ENCODE results near the gene NOL3. TPM values are rescaled to one million over a fixed set of nuclear protein-coding genes. Genes with fewer than 3 reads are reported as not detected.

The NOL3 gene
- total RNA-seq, 1 experiment from 2014 or later, result 14.7 TPM

DNA sequence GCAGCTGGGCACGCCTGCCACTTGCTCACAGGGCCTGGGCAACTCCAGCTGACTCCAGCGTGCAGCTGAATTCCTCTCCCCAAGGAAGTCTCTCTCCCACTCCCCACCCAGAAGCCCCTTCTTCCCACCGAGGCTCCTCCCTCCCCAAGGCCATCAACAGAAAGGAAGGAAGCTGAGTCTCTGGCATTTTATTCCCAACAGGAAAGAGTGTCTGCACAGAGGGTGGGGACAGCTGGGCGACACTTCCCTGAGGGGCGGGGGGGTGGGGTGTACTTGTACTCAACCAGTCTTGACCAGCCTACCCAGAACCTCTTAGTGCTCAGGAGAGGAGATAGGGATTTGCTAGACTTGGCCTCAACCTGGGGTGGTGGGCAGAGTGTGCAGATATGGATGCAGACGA lies 19.7 kb downstream of the NOL3 start, which contains the start of gene EXOC3L1:
Gene EXOC3L1, minus strand, starts transcription at position 96 of the 400 bp plus-strand sequence. CDS start 460 bp downstream, outside the sequence.
- DNase-seq (ENCODE audit: low read depth), result no peak

DNA sequence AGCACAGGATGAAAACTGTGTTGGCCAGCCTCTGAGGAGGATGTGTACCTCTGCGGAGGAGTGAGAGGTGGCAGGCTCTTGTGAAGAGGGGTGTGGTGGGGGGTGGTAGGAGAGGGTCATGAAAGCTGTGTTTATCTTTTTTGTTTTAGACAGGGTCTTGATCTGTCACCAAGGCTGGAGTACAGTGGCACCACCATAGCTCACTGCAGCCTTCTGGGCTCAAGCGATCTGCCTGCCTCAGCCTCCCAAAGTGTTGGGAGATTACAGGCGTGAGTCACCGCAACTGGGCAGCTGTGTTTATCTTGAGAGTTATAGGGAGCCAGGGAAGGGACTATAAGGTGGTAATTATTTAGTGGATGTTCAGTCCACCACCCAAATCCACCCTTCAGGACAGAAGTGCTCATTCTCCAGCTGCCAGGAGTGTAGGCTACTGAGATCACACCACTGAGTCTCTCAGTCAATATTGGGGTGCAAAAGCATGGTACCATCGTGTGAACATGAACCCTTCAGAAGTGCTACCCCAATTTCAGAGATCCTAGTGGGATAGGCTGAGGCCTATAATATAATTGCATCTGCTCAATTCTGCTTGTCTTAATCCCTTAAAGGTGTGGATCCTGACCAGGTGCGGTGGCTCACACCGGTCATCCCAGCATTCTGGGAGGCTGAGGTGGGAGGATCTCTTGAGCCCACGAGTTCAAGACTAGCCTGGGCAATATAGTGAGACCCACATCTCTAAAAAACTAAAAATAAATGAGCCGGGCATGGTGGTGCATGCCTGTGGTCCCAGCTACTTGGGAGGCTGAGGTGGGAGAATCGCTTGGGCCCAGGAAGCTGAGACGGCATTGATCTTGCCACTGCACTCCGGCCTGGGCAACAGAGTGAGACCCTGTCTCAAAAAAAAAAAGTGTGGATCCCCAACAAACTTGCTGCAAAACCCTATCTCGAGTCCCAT lies 20.4 kb downstream of the NOL3 start:
- peak; percentile 39 for DNase-seq (ENCODE audit: low read depth)

DNA sequence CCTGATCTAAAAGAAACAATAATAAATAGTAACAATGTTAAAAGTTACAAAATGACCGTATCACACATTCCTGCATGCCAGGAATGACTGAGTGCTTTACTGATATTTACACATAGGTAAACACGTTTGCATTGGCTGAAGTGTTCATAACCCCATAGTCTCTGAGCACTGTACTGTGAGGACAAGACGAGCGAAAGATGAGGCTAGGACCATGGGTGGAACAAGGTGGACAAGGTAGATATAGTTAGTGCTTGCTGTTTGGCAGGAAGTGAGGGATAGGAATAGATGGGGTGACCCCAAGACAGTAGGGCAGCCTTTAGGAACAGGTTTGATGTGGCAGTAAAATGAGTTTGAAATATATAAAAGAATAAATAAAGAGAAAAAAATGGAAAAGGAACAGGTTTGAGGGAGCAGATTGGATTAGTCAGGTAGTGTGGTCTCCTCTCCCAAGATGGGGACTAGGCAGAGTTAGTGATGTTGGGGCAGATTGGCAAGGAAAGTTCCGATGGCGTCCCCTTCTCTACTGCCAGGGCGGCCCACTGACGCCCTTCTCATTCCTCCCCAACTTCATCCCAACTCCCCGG lies 21.2 kb downstream of the NOL3 start:
- no peak for DNase-seq (ENCODE audit: low read depth)

DNA sequence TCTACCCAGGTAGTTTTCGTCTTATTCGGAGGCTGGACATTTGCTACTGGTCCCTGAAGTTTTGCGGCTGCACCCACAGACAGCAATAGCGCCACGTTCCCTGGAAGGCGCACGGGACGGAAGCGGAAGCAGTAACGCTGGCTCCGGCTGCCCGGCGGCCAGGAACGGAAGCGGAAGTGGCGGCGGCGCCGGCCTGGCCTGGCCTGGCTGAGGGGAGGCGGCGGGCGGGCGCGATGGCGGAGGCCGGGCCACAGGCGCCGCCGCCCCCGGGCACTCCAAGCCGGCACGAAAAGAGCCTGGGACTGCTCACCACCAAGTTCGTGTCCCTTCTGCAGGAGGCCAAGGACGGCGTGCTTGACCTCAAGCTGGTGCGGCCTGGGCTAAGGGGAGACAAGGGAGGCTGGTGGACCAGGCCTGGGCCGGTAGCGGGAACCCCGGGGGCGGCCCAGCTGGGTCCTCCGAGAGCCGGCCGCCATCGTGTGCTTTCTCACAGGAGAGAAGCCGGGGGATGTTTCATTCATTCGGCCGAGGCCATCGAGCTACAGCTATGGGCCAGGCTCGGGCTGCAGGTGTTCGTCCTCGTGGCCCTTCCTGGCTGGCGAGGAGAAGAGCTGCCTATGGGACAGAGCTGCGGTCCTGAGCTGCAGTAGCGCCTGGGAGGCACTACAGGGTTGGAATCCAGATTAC lies 21.8 kb downstream of the NOL3 start, which contains the start of gene E2F4:
Gene E2F4, plus strand, starts transcription at position 161 of the 687 bp plus-strand sequence. Its CDS starts 73 bp downstream, at position 234.
- DNase-seq (ENCODE audit: low read depth), result peak; percentile 93

DNA sequence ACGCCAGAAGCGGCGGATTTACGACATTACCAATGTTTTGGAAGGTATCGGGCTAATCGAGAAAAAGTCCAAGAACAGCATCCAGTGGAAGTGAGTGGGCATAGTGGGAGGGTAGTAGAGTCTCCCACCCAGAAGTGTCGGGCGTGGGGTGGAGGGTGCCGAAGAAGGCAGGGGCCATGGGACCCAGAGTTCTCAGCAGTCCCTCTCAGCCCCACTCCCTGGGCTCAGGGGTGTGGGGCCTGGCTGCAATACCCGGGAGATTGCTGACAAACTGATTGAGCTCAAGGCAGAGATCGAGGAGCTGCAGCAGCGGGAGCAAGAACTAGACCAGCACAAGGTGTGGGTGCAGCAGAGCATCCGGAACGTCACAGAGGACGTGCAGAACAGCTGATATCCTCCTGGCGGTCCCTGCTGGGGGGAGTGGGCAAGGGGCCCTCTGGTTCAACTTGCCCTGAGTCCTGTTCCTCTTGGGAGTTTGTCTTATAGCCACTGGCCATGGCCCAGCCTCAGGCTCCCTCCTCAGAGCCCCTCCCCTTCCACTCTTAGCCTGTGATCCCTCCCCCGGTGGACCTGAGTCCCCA lies 22.5 kb downstream of the NOL3 start:
- no peak for DNase-seq (ENCODE audit: low read depth)

DNA sequence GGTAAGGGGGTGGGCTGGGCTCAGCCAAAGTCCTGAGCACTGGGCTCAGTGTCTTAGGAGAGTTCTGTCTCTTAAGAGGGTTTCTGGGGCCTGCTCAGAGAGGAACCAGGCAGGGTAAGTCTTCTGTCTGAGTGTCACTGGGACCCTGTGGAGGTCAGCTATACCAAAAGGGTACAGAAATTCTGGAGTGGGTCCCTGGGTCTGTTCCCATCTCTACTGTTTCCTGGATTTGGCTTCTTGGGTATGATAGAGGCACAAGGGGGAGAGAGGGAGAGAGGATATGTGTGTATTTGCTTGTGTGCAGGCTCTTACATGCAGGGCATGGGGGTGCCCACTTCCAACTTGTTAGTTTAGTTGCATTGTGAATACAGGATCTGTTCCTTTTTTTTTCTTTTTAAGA lies 23.2 kb downstream of the NOL3 start:
- no peak for DNase-seq (ENCODE audit: low read depth)

DNA sequence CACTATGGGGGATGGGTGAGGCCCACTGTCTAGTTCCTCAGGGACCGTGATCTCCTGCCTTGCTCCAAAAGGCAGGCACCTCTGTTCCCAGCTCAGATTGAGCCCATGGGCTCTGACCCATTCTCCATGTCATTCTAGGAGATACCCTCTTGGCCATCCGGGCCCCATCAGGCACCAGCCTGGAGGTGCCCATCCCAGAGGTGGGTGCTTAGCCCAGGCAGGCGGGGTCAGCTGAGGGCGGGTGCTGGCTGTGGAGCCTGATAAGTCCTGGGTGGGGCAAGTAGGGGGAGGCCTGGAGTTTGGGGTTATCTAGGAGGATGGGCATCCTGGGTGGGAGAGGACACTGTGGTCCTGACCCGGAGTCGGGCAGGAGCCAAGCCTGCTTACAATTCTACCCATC lies 23.9 kb downstream of the NOL3 start:
- no peak for DNase-seq (ENCODE audit: low read depth)

DNA sequence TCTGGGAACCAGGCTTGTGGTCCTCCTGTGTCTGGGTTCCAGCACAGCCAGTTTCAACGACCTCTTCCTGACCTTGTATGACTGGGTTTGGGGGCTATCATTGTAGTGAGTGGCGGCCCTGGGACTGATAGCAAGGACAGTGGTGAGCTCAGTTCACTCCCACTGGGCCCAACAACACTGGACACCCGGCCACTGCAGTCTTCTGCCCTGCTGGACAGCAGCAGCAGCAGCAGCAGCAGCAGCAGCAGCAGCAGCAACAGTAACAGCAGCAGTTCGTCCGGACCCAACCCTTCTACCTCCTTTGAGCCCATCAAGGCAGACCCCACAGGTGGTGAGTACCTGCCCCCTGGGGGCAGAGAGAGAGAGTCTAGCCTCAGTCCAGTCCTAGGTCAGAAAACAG lies 25.3 kb downstream of the NOL3 start:
- DNase-seq (ENCODE audit: low read depth), result no peak

DNA sequence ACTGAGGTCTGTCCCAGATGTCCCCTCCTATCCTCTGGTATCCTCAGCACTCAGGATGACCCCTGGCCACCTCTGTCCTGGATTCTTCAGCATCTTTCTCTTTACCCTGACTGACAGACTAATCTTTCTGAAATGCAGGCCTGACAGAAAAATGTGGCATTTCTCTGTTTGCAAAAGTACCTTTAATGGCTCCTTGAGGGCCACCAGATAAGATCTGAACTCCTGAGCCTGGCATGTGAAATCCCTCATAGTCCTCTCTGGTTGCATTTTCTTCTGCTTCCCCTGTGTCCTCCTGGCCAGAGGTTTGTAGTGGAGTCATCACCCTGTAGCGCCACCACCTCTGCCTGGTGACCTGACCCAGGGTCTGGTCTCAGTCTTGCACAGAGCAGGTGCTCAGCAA lies 26.5 kb downstream of the NOL3 start:
- no peak for DNase-seq (ENCODE audit: low read depth)

DNA sequence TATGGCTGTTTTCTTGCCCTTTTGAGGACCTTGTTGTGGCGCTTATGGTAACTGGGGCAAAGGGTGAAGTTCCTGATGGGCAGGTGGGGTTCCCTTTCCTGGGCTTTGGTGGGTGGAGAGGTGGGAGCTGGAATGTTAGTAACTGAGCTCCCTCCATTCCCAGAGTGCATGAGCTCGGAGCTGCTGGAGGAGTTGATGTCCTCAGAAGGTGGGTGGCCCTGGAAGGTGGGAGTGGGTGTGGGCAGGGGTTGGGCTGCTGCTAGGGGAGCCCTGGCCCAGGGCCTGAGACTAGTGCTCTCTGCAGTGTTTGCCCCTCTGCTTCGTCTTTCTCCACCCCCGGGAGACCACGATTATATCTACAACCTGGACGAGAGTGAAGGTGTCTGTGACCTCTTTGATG lies 27.4 kb downstream of the NOL3 start:
- no peak for DNase-seq (ENCODE audit: low read depth)

DNA sequence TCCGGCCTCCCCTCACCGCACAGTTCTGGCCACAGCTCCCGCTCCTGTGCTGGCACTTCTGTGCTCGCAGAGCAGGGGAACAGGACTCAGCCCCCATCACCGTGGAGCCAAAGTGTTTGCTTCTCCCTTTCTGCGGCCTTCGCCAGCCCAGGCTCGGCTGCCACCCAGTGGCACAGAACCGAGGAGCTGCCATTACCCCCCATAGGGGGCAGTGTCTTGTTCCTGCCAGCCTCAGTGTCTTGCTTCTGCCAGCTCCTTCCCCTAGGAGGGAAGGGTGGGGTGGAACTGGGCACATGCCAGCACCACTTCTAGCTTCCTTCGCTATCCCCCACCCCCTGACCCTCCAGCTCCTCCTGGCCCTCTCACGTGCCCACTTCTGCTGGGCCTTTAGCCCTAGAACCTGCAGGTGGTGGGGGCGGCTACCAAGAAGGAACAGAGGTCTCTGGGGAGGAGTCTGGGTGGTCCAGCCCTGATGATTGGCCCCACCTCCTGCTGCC lies 27.9 kb downstream of the NOL3 start:
- no peak for DNase-seq (ENCODE audit: low read depth)

DNA sequence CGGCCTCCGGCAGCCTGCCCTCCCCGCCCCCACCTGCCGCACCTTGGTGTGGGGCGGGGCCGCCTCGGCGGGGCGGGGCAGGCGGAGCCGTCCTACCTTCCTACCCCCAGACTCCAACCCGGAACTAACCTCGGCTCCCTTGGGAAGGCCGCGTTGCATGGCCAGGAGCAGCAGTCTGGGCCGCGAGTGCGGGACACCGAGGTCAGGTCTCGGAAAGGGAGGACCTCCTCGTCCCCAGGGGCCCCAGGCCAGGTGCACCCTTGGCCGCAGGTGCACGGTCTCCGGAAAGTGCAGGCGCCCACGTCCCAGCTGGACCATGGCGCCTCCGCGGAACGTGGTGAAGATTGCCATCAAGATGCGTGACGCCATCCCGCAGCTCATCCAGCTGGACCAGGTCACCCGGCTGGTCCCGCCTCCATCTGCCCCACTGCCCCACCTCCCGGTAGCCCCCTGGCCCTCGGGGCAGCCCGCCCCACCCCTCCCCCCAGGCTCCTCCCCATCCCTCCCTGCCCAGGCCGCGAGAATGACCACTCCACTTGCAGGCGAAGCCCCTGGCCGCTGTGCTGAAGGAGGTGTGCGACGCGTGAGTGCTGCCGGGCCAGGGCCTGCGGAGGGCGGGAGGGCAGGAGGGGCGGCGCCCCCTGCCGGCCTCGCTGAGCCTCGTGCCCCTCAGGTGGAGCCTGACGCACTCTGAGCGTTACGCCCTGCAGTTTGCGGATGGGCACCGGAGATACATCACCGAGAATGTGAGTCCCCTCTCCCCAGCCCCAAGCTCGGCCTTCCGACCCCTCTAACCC lies 28.9 kb downstream of the NOL3 start, which contains the start of gene ELMO3:
Gene ELMO3, plus strand, starts transcription at position 121 of the 797 bp plus-strand sequence. Its CDS starts 196 bp downstream, at position 317.
- DNase-seq (ENCODE audit: low read depth), result no peak

DNA sequence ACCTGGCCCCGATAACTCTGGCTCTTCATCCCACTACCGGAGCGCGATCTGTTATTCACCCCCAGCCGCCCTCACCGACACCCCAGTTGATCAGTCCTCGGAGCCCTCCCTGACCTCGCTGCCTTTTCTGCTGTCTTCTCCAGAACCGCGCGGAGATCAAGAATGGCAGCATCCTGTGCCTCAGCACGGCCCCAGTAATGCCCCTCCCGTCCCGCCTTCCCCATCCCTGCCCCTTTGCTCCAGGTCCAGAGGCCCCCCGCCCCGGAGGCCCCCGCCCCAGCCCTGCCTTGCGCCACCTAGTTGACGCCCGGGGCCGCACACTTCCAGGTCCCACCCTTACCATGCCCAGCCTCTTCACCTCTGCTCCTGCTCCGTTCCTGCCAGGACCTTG lies 29.5 kb downstream of the NOL3 start:
- no peak for DNase-seq (ENCODE audit: low read depth)

DNA sequence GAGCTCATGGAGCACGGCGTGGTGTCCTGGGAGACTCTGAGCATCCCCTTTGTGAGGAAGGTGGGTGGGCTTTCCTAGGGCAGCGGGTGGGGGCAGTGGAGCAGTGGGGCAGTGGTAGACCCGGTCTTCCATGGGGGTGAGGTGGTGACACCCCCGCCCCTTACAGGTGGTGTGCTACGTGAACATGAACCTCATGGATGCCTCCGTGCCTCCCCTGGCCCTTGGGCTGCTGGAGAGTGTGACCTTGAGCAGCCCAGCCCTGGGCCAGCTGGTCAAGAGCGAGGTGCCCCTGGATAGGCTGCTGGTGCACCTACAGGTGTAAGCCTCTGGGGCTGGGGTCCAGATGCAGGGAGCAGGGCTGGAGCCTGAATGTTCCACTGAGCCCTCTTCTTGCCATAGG lies 30.2 kb downstream of the NOL3 start:
- DNase-seq (ENCODE audit: low read depth), result no peak

DNA sequence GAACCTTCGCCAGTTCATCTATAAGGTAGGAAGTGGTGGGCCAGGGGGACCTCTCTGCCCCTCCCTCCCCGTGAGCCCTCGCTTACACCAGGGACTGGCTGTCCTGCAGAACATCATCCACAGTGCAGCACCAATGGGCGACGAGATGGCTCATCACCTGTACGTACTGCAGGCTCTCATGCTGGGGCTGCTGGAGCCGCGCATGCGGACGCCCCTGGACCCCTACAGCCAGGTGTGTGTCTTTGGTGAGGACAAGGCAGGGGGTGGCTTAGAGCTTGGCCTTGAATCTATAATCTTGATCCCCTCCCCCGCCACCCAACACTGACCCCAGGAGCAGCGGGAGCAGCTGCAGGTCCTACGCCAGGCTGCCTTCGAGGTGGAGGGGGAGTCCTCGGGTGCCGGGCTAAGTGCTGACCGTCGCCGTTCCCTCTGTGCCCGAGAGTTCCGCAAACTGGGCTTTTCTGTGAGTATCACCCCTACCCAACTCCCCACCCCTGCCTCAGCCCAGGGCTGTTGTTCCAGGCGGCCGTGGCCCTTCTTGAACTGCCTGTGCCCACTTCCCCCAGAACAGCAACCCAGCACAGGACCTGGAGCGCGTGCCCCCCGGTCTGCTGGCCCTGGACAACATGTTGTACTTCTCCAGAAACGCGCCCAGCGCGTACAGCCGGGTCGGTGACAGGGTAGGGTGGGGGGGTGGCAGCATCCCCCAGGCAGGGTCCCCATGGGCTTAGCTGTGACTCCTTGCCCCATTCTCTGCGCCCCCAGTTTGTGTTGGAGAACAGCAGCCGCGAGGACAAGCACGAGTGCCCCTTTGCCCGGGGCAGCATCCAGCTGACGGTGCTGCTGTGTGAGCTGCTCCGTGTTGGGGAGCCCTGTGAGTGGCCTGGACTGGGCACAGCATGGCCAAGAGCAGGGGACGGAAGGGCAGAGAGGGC lies 31.3 kb downstream of the NOL3 start:
- no peak for DNase-seq (ENCODE audit: low read depth)

DNA sequence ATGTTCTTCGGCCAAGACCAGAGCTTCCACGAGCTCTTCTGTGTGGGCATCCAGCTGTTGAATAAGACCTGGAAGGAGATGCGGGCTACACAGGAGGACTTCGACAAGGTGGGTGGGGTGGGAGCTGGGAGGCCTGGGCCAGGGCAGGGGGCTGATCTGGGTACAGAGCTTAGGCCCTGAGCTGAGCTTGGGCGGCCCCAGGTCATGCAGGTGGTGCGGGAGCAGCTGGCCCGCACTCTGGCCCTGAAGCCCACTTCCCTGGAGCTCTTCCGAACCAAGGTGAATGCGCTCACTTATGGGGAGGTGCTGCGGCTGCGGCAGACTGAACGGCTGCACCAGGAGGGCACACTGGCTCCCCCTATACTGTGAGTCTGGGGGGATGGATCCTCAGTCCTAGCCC lies 32.1 kb downstream of the NOL3 start:
- no peak for DNase-seq (ENCODE audit: low read depth)

DNA sequence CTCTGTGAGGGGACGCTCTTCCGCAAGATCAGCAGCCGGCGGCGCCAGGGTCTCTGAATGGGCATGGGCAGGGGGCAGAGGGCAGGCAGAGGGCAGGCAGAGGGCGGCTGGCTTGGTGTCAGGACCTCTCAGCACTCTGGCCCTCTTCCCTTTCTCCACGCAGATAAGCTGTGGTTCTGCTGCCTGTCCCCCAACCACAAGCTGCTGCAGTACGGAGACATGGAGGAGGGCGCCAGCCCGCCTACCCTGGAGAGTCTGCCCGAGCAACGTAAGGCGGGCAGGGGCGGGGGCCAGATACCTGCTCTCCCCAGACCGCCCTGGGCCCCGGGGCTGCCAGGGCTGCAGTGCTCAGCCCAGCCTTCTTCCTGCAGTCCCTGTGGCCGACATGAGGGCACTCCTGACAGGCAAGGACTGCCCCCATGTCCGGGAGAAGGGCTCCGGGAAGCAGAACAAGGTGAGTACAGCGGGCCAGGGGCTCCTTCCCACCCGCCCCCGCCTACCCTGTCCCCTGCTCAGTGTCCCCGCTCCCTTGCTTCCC lies 32.7 kb downstream of the NOL3 start:
- no peak for DNase-seq (ENCODE audit: low read depth)

DNA sequence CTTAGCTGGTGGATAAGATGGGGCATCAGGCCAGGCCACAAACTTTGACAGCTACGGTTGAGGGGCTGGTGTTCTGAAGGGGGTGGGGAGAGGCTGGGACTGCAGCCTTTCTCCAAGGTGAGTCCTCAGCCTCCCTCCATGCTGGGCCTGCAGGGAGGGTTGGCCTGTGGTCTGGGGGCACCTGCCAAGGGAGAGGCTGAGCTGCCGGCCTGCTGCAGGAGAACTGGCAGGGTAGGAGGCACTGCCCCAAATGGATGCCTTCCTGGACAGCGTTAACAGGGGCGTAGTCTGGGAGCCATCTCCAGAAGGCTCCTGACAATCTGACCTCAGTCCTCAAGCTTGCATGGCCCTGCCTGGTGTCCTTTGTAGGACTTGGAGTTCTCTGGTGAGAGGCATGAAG lies 33.7 kb downstream of the NOL3 start:
- no peak for DNase-seq (ENCODE audit: low read depth)

DNA sequence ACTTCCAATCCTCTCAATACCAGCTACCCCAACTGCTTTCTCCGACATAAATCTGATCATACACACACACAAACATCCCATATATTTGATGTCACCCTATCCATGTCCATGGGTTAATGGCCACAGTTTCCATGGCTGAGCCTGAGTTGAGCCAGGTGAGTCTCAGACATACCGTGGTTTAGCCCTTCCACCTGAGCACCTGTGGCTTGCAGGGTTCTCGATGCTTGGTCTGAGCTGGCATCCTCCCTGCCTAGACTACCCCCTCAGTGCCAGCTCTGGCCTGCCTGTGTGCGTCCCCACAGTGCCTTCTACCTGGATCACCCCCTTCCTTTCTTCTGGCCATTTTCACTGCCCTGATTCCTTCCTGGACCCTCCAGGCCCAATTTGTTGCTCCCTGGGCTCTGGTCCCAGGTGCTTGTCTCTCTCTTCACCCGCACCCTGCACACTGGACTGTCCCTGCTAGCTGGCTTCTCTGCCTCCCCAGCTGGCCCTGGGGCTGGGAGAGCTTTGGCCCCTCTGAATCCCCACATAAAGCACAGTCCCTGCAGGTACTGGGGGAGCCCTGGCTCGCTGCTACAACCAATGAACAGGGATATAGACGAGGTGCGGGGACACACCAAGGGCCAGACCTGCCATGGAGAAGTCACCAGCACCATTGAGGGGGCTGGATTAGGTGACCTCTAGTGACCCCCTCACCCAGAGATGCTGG lies 35.9 kb downstream of the NOL3 start:
- no peak for DNase-seq (ENCODE audit: low read depth)
